T-helper 2 cell (primary cell): ENCODE data around the gene ACADL.

Experiments used
- DNase-seq, 5 experiments: peaks; one replicate each; pipeline versions ENCODE4 v3.0.0 to v3.0.0-alpha.2; 2012 to 2022

Gene ACADL

GRCh38 chr2:210169516-210170195, 55.6 kb downstream of the ACADL start:
- peak in 1 of 5 experiments; percentile 31 for DNase-seq

GRCh38 chr2:210167227-210167626, 58.0 kb downstream of the ACADL start:
- no peak for DNase-seq

GRCh38 chr2:210162466-210163124, 62.7 kb downstream of the ACADL start:
- DNase-seq: no peak

GRCh38 chr2:210159059-210159458, 66.2 kb downstream of the ACADL start:
- no peak for DNase-seq

- DNase-seq: peak in 1 of 5 experiments; percentile 1
These were observed 67.0 kb downstream of the ACADL start for GRCh38 chr2:210158236-210158635.

GRCh38 chr2:210157526-210157925, 67.7 kb downstream of the ACADL start:
- DNase-seq: no peak

- no peak for DNase-seq
These were observed 77.6 kb downstream of the ACADL start for GRCh38 chr2:210147614-210148013.
